Endothelial cell of umbilical vein (primary cell): ENCODE results near the gene SIX1. TPM values are rescaled to one million over a fixed set of nuclear protein-coding genes. Genes with fewer than 3 reads are reported as not detected.

ENCODE experiments used
- BruUV-seq: library from RNA; stranded (reverse); fragments of 400-500 nt; replicated peaks from 2 replicates; lab custom pipeline; 2021; lab: Mats Ljungman, UMichigan
- CTCF ChIA-PET: fragments of 300-600, 350-600 bp; sonication (Branson Sonifier 250); formaldehyde crosslinking; loops from one replicate; lab custom pipeline; 2021; ENCODE audit warnings: antibody characterized with exemption, inconsistent platforms; lab: Charles Lee
- POLR2A ChIA-PET: fragments of 300-600, 350-600 bp; sonication (Branson Sonifier 250); formaldehyde crosslinking; loops from one replicate; lab custom pipeline; 2021; ENCODE audit warnings: antibody characterized with exemption, inconsistent platforms; lab: Charles Lee
- DNase-seq: peaks from one replicate; pipeline ENCODE4 v3.0.0-alpha.2; 2011; ENCODE audit warnings: low read depth, low spot score
- FAIRE-seq: peaks from 2 replicates; lab custom pipeline; 2011; peaks lifted over from hg19 to GRCh38; lab: Jason Lieb, UNC
- H2AFZ ChIP-seq: 2 replicates; pipeline ENCODE4 v1.6.0; 2012; ENCODE audit warnings: low read depth, low read length, control low read depth, inconsistent platforms
- H3K27ac ChIP-seq: 2 replicates; pipeline ENCODE4 v1.5.1; 2011; ENCODE audit warnings: low read depth, mild to moderate bottlenecking, control low read depth, low read length, moderate library complexity; ENCODE audit not compliant: insufficient read depth
- H3K27me3 ChIP-seq, 2 experiments: 2 replicates each; pipeline versions ENCODE4 v1.6.0 to v1.6.1; 2011; ENCODE audit warnings: low read length in 2 of 2, mixed read lengths in 1 of 2; ENCODE audit not compliant: control insufficient read depth in 2 of 2, insufficient read depth in 2 of 2
- H3K36me3 ChIP-seq, 2 experiments: 2 replicates in 1 of 2; 3 replicates in 1 of 2; pipeline ENCODE4 v1.5.1; 2011; ENCODE audit warnings: low read length in 2 of 2, mild to moderate bottlenecking in 1 of 2, moderate library complexity in 1 of 2; ENCODE audit not compliant: control insufficient read depth in 2 of 2, insufficient read depth in 2 of 2; ENCODE audit errors: extremely low read depth in 1 of 2
- H3K4me1 ChIP-seq: 3 replicates; pipeline ENCODE4 v1.5.1; 2011; ENCODE audit warnings: mild to moderate bottlenecking, low read length; ENCODE audit not compliant: control insufficient read depth, insufficient read depth; ENCODE audit errors: extremely low read depth
- H3K4me2 ChIP-seq: 2 replicates; pipeline ENCODE4 v1.6.1; 2011; ENCODE audit warnings: low read length, control low read depth, mixed read lengths; ENCODE audit not compliant: insufficient read depth
- H3K4me3 ChIP-seq, 3 experiments: fragments of 200-600 bp in 1 of 3; sonication (generic), shearing (Covaris generic) in 1 of 3; replicated peaks in 1 of 3; 2 replicates each; pipeline ENCODE4 v1.5.1; 2011 to 2016; ENCODE audit warnings: control low read depth in 3 of 3, low read length in 3 of 3, mild to moderate bottlenecking in 2 of 3, inconsistent platforms in 1 of 3, low read depth in 1 of 3, moderate library complexity in 1 of 3; ENCODE audit not compliant: insufficient read depth in 1 of 3
- H3K79me2 ChIP-seq: 2 replicates; pipeline ENCODE4 v1.6.0; 2012; ENCODE audit warnings: low read length, inconsistent platforms; ENCODE audit not compliant: control insufficient read depth, insufficient read depth
- H3K9ac ChIP-seq: replicated peaks from 2 replicates; pipeline ENCODE3; 2011; ENCODE audit warnings: low read length, control low read depth; ENCODE audit not compliant: insufficient read depth; ENCODE audit errors: extremely low read depth
- H3K9me1 ChIP-seq: replicated peaks from 3 replicates; pipeline ENCODE4 v1.6.0; 2011; ENCODE audit warnings: mild to moderate bottlenecking, low read length; ENCODE audit not compliant: control insufficient read depth, insufficient read depth; ENCODE audit errors: extremely low read depth
- H3K9me3 ChIP-seq: replicated peaks from 2 replicates; pipeline ENCODE4 v1.5.1; 2012; ENCODE audit warnings: low read length, inconsistent platforms; ENCODE audit not compliant: control insufficient read depth, insufficient read depth
- H4K20me1 ChIP-seq: replicated peaks from 2 replicates; pipeline ENCODE3; 2011; ENCODE audit warnings: mild to moderate bottlenecking, low read length; ENCODE audit not compliant: control insufficient read depth, insufficient read depth; ENCODE audit errors: extremely low read depth
- CTCF ChIP-seq, 2 donors: IDR thresholded peaks; 1 replicate in 1 of 2; 2 replicates in 1 of 2; pipeline ENCODE4 v1.5.1; 2011; ENCODE audit warnings: low read length in 2 of 2, mild to moderate bottlenecking in 2 of 2, moderate library complexity in 2 of 2, control low read depth in 1 of 2, inconsistent platforms in 1 of 2, low read depth in 1 of 2; ENCODE audit not compliant: insufficient read depth in 1 of 2; ENCODE audit errors: extremely low read depth in 1 of 2
- EZH2 ChIP-seq: IDR thresholded peaks from 2 replicates; pipeline ENCODE4 v1.6.1; 2012; ENCODE audit warnings: borderline replicate concordance, low read depth, mild to moderate bottlenecking, moderate library complexity, low read length, inconsistent platforms; ENCODE audit not compliant: severe bottlenecking
- GATA2 ChIP-seq: IDR thresholded peaks from 2 replicates; pipeline ENCODE4 v1.7.0; 2011; ENCODE audit warnings: low read depth, mild to moderate bottlenecking, moderate library complexity, mixed read lengths, low read length; ENCODE audit not compliant: insufficient read length, insufficient read depth
- JUN ChIP-seq: IDR thresholded peaks from 2 replicates; pipeline ENCODE4 v1.6.1; 2011; ENCODE audit warnings: borderline replicate concordance, low read depth; ENCODE audit not compliant: insufficient read length, insufficient read depth
- MYC ChIP-seq: IDR thresholded peaks from one replicate; pipeline ENCODE4 v1.6.1; 2011; ENCODE audit warnings: mild to moderate bottlenecking, low read depth, low read length
- POLR2A ChIP-seq: IDR thresholded peaks from 2 replicates; pipeline ENCODE4 v1.6.1; 2012; ENCODE audit warnings: low read depth, mild to moderate bottlenecking, control low read depth, low read length
- dilution Hi-C: fragments of 300-500 bp; cut with MboI; formaldehyde crosslinking; loops from one replicate; pipeline ENCODE4 v1.15.0; 2019; ENCODE audit warnings: low sequenced_read_pairs; ENCODE audit not compliant: extremely low pct_ligation_motif_present
- intact Hi-C: fragments of 100-400 bp; cut with micrococcal nuclease; formaldehyde crosslinking; loops from one replicate; pipeline ENCODE4 v1.10.0; 2022
- polyA plus RNA-seq, 4 experiments: library from polyadenylated mRNA; depleted of rRNA in 3 of 4; stranded (reverse) in 3 of 4; unstranded in 1 of 4; fragments of >200 nt; gene quantifications; 2 replicates each; pipeline versions ENCODE4 v1.2.1 to v1.2.3, GENCODE V29; 2011 to 2012; ENCODE audit warnings: missing spikeins in 1 of 4
- total RNA-seq: library from RNA; stranded (reverse); gene quantifications from 2 replicates; pipeline ENCODE4 v1.2.3, GENCODE V29; 2021
- TF ChIP-seq, protein P1 (sequence below): IDR thresholded peaks from 2 replicates; pipeline ENCODE4 v1.6.1; 2011; ENCODE audit not compliant: insufficient read depth, insufficient read length

SIX1 gene
- total and polyA plus RNA-seq, 2 donors (not counting 3 experiments of a cell fraction or from before 2014, with no cell fraction given), result 0.40 to 0.55 TPM

DNA sequence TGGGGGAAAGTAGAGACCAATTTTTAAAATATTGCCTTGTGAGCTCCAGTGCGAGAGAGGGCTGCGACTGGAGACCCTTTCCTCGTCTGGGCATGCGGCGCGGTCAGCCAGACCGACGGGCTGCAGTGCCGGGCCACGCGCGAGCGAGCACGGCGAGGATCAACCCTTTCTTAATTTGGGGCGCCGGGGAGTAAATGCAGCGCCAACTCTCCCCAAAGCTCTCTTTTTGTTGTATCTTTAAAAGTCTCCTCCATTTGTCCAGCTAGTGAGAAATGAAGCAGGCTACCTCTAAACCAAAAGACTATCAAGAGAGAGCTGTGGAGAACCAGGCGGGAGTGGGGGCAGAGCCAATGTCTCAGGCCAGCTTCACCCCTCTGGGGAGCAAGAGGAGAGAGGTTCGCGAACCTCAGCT is 1.4 kb downstream of the SIX1 start:
- Histone ChIP-seq H4K20me1 (peaks cover 8% of the 10 kb centered on the region), H3K4me2 (peak overlapping the region; percentile 33), H3K4me3 (peak overlapping the region in 2 of 3 experiments; percentile 15 to 47), H3K9ac (no peak overlapping the region), H3K27me3 (peaks cover 81 to 98% of the 10 kb centered on the region in 2 experiments), H2AFZ (no peak overlapping the region), H3K9me3 (no peaks in the 10 kb centered on the region), H3K36me3 (no peaks in the 10 kb centered on the region), H3K9me1 (no peaks in the 10 kb centered on the region), H3K4me1 (peaks cover 25% of the 10 kb centered on the region), H3K79me2 (no peaks in the 10 kb centered on the region), H3K27ac (no peak overlapping the region)
- ChIA-PET CTCF (interaction anchor here (0.8 to 2.4 kb wide), 5 partner anchors 9 to 606 kb away, joined by 3 to 9 read pairs (median 5); partner anchors contain the start of genes SLC38A6 and TRMT5), POLR2A (no interaction called here)
- no peak for DNase-seq
- TF ChIP-seq POLR2A, result no peak
- TF ChIP-seq, protein P1, sequence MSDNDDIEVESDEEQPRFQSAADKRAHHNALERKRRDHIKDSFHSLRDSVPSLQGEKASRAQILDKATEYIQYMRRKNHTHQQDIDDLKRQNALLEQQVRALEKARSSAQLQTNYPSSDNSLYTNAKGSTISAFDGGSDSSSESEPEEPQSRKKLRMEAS, result no peak
- TF ChIP-seq EZH2, result peak; percentile 59
- FAIRE-seq, result no peak
- dilution Hi-C loops, result loop anchor here (25.0 kb wide), 2 partner anchors 389 to 614 kb away; no protein-coding TSS in a partner anchor
- intact Hi-C loops, result loop anchor here (1.0 to 2.0 kb wide), 2 partner anchors 377 to 531 kb away; no protein-coding TSS in a partner anchor
- BruUV-seq, result no TSS peak

GRCh38 chr14:60647081-60647836 is 2.0 kb downstream of the SIX1 start:
- no TSS peak for BruUV-seq
- Histone ChIP-seq H3K4me2 (peak overlapping the region; percentile 33), H3K9me3 (no peaks in the 10 kb centered on the region), H3K27ac (no peak overlapping the region), H3K4me1 (peaks cover 30% of the 10 kb centered on the region), H3K79me2 (no peaks in the 10 kb centered on the region), H3K9me1 (no peaks in the 10 kb centered on the region), H2AFZ (peak overlapping the region; percentile 45), H3K4me3 (peak overlapping the region in 2 of 3 experiments; percentile 14 to 31), H4K20me1 (peaks cover 8% of the 10 kb centered on the region), H3K27me3 (peaks cover 80 to 98% of the 10 kb centered on the region in 2 experiments), H3K36me3 (no peaks in the 10 kb centered on the region), H3K9ac (no peak overlapping the region)
- FAIRE-seq (no peak), DNase-seq (peak; percentile 51)
- TF ChIP-seq CTCF (IDR thresholded peaks at IDR 0.05; ENCODE audit: extremely low read depth in 1 of 2, insufficient read depth in 1 of 2, low read depth in 1 of 2, low read length in 2 of 2), result no peak
- peak; percentile 95 for TF ChIP-seq EZH2
- no peak for TF ChIP-seq MYC
- TF ChIP-seq POLR2A, result no peak
- TF ChIP-seq GATA2, result no peak
- TF ChIP-seq JUN, result no peak
- intact Hi-C loops (no loop called here), dilution Hi-C loops (loop anchor here (25.0 kb wide), 2 partner anchors 390 to 615 kb away; no protein-coding TSS in a partner anchor)
- CTCF ChIA-PET, result interaction anchor here (0.8 to 2.1 kb wide), 5 partner anchors 10 to 606 kb away, joined by 3 to 9 read pairs (median 4); partner anchors contain the start of genes SLC38A6 and TRMT5
- POLR2A ChIA-PET, result interaction anchor here (0.6 kb wide), 1 partner anchor 675 kb away, joined by 3 read pairs; no protein-coding TSS in a partner anchor
